ENCODE measurements around the gene SLC9A3. TPM values are rescaled to one million over a fixed set of nuclear protein-coding genes. Genes with fewer than 3 reads are reported as not detected.

SLC9A3 gene
- total RNA-seq, 4 donors from 2014 or later: 4.8 to 701 (median 183) TPM

DNA sequence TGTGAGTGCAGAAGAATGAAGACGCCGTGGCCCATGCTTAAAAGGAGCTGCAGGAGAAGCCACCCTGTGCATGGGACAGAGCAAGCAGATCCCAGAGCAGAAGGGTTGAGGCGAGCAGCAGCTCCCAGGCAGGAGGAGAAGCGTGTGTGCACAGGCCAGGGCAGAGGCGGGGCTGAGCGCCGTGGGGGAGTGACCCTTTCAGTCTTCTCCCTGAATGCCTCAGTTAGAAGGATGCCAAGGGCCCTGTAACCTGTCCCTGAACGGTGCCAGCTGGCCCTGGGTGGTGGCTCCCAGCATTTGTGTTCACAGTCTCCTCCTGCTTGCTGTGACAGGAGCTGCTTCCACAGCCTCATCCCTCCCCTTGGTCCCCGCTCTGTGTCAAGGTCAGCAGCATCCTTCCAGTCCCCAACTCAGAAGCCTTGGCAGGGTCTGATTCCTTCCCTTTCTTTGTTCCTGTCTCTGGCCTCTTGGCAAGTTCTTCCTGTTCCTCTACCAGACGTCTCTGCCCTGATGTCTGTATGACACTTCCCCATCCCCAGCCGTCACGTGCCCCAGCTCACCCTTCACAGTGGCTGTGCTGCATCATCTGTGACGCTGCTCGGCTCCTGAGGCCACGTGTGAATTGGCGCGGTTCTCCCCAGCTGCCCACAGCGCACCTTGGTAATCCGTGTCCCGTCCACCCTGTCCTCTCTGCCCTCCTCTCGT, 76.0 kb downstream of the SLC9A3 start:
- intact Hi-C loops (cut with DNase I; ENCODE audit: low total_unique reads) (no loop called here), in situ Hi-C loops (cut with MboI; ENCODE audit: low pct_ligation_motif_present in 1 of 4, low pct_unique_long_range_greater_than_20kb in 1 of 4, low sequenced_read_pairs in 3 of 4) (no loop called here)
- WGBS, 2 donors (ENCODE audit: low coverage in 1 of 2): 85% methylated on average over 8 to 21 of the region's 21 CpGs
- Histone ChIP-seq H3K4me3 (no peak overlapping the region), H3K27me3 (no peaks in the 10 kb centered on the region), H3K27ac (no peak overlapping the region), H3K9me3 (peaks cover 7 to 14% of the 10 kb centered on the region in 2 donors), H3K4me1 (peaks cover 8 to 22% (median 11%) of the 10 kb centered on the region in 4 donors), H3K36me3 (peaks cover 3 to 56% (median 17%) of the 10 kb centered on the region in 4 donors)
- peak; percentile 41 for DNase-seq
- TF ChIP-seq POLR2AphosphoS5 (IDR thresholded peaks at IDR 0.05) (no peak), POLR2A (IDR thresholded peaks at IDR 0.05) (no peak), EP300 (IDR thresholded peaks at IDR 0.05; ENCODE audit: low read depth) (no peak)
- TF ChIP-seq, protein P1, sequence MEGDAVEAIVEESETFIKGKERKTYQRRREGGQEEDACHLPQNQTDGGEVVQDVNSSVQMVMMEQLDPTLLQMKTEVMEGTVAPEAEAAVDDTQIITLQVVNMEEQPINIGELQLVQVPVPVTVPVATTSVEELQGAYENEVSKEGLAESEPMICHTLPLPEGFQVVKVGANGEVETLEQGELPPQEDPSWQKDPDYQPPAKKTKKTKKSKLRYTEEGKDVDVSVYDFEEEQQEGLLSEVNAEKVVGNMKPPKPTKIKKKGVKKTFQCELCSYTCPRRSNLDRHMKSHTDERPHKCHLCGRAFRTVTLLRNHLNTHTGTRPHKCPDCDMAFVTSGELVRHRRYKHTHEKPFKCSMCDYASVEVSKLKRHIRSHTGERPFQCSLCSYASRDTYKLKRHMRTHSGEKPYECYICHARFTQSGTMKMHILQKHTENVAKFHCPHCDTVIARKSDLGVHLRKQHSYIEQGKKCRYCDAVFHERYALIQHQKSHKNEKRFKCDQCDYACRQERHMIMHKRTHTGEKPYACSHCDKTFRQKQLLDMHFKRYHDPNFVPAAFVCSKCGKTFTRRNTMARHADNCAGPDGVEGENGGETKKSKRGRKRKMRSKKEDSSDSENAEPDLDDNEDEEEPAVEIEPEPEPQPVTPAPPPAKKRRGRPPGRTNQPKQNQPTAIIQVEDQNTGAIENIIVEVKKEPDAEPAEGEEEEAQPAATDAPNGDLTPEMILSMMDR (IDR thresholded peaks at IDR 0.05): no peak

- TF ChIP-seq EP300 (IDR thresholded peaks at IDR 0.05; ENCODE audit: low read depth) (no peak), POLR2AphosphoS5 (IDR thresholded peaks at IDR 0.05) (no peak), POLR2A (IDR thresholded peaks at IDR 0.05) (no peak)
- TF ChIP-seq, protein P1 (IDR thresholded peaks at IDR 0.05): no peak
- Histone ChIP-seq H3K9me3 (peaks cover 7 to 14% of the 10 kb centered on the region in 2 donors), H3K27me3 (no peaks in the 10 kb centered on the region), H3K4me3 (no peak overlapping the region), H3K4me1 (peaks cover 8 to 24% (median 12%) of the 10 kb centered on the region in 4 donors), H3K36me3 (peaks cover 3 to 54% (median 17%) of the 10 kb centered on the region in 4 donors), H3K27ac (no peak overlapping the region)
- in situ Hi-C loops (cut with MboI; ENCODE audit: low pct_ligation_motif_present in 1 of 4, low pct_unique_long_range_greater_than_20kb in 1 of 4, low sequenced_read_pairs in 3 of 4) (no loop called here), intact Hi-C loops (cut with DNase I; ENCODE audit: low total_unique reads) (no loop called here)
- DNase-seq: no peak
- 91 to 92% methylated on average over 2 to 21 of the region's 21 CpGs for WGBS, 2 donors (ENCODE audit: low coverage in 1 of 2)
Observed at GRCh38 chr5:447501-447900, 76.7 kb downstream of the SLC9A3 start.

DNA sequence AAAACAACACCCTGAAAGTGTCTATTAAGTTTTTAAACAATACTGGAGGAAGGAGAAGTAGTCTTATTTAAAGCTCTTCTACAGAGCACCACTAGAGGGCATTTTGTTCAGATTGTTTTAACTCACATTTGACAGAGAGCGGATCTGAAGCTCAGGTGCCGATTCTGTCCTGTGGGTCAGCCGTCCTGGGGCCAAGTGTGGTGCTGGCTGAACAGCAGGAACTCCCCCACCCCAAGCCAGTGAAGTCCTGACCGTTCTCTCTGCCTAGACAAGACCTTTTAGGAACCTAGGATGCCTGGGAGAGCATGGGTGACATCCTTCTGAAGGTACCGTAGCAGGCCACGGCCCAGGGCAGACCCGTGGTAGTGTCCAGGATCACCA, 77.4 kb downstream of the SLC9A3 start:
- peaks cover 5 to 7% of the 10 kb centered on the region in 2 donors for H3K9me3 ChIP-seq
- intact Hi-C loops (cut with DNase I; ENCODE audit: low total_unique reads) (no loop called here), in situ Hi-C loops (cut with MboI; ENCODE audit: low pct_ligation_motif_present in 1 of 4, low pct_unique_long_range_greater_than_20kb in 1 of 4, low sequenced_read_pairs in 3 of 4) (no loop called here)
- H3K27me3 ChIP-seq: no peaks in the 10 kb centered on the region
- H3K4me1 ChIP-seq: peaks cover 8 to 30% (median 17%) of the 10 kb centered on the region in 4 donors
- DNase-seq: peak; percentile 5
- 50 to 52% methylated on average over 1 to 7 of the region's 7 CpGs for WGBS, 2 donors (ENCODE audit: low coverage in 1 of 2)
- H3K36me3 ChIP-seq: peaks cover 3 to 48% (median 14%) of the 10 kb centered on the region in 4 donors
- H3K4me3 ChIP-seq: no peak overlapping the region
- H3K27ac ChIP-seq: no peak overlapping the region
- no peak for TF ChIP-seq EP300 (IDR thresholded peaks at IDR 0.05; ENCODE audit: low read depth)
- TF ChIP-seq, protein P1 (IDR thresholded peaks at IDR 0.05): peak; percentile 48 to 59 (median 57)

DNA sequence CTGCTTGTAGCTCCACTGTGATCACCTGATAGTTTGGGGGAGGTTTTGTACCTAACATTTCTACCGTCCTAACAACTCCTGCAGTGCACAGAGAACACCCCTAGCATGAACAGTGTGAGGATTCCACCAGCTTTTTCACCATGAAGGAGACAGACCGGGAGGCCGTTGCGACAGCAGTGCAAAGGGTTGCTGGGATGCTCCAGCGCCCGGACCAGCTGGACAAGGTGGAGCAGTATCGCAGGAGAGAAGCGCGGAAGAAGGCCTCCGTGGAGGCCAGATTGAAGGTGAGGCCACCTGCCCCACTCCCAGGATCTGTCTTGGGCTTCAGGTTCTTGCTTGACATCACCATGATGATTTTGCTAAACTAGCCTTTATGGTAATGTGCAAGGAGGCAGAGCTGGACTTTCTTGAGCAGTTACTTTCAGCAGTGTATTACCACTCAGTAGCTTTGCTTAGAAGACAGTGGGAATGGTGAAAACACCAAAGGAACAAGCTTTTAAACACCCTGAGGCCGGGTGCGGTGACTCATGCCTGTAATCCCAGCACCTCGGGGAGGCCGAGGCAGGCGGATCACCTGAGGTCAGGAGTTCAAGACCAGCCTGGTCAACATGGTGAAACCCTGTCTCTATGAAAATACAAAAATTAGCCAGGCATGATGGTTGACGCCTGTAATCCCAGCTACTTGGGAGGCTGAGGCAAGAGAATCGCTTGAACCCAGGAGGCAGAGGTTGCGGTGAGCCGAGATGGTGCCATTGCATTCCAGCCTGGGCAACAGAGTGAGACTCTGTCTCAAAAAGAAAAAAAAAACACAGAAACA, 78.0 kb downstream of the SLC9A3 start:
- H3K36me3 ChIP-seq: peaks cover 1 to 42% (median 10%) of the 10 kb centered on the region in 4 donors
- peak; percentile 7 for DNase-seq
- TF ChIP-seq, protein P1 (IDR thresholded peaks at IDR 0.05): no peak
- TF ChIP-seq POLR2AphosphoS5 (IDR thresholded peaks at IDR 0.05) (no peak), POLR2A (IDR thresholded peaks at IDR 0.05) (no peak), EP300 (IDR thresholded peaks at IDR 0.05; ENCODE audit: low read depth) (no peak)
- intact Hi-C loops (cut with DNase I; ENCODE audit: low total_unique reads) (no loop called here), in situ Hi-C loops (cut with MboI; ENCODE audit: low pct_ligation_motif_present in 1 of 4, low pct_unique_long_range_greater_than_20kb in 1 of 4, low sequenced_read_pairs in 3 of 4) (no loop called here)
- H3K4me1 ChIP-seq: peaks cover 8 to 32% (median 17%) of the 10 kb centered on the region in 4 donors
- no peaks in the 10 kb centered on the region for H3K27me3 ChIP-seq
- H3K9me3 ChIP-seq: peaks cover 0 to 1% of the 10 kb centered on the region in 2 donors
- H3K27ac ChIP-seq: no peak overlapping the region
- 70 to 89% methylated on average over 2 to 19 of the region's 19 CpGs for WGBS, 2 donors (ENCODE audit: low coverage in 1 of 2)
- H3K4me3 ChIP-seq: no peak overlapping the region

Data from transverse colon (tissue), 4 donors.